Measurements from ENCODE around the gene DLGAP1.

GRCh38 chr18:3560755-3561154, 894.4 kb downstream of the DLGAP1 start:
- TF ChIP-seq CTCF (IDR thresholded peaks at IDR 0.05) (no peak), ZFX (IDR thresholded peaks at IDR 0.05; ENCODE audit: borderline replicate concordance) (no peak)
